H1 (cell line): ENCODE data around the gene C2orf78. TPM values are rescaled to one million over a fixed set of nuclear protein-coding genes. Genes with fewer than 3 reads are reported as not detected.

ENCODE experiments used
- BCL11A ChIP-seq, 2 experiments: IDR thresholded peaks; one replicate each; pipeline ENCODE4 v1.6.1; 2011; ENCODE audit warnings: low read depth in 2 of 2, low read length in 2 of 2, mild to moderate bottlenecking in 2 of 2
- NANOG ChIP-seq: IDR thresholded peaks from 2 replicates; pipeline ENCODE4 v1.6.1; 2011; ENCODE audit warnings: low read length, low read depth, mild to moderate bottlenecking, inconsistent platforms; ENCODE audit not compliant: insufficient read depth, poor library complexity, severe bottlenecking
- polyA plus RNA-seq, 7 experiments: library from polyadenylated mRNA; depleted of rRNA in 3 of 7; stranded (reverse) in 5 of 7; unstranded in 2 of 7; fragments of >200 nt in 5 of 7; fragments of 200-250 nt in 2 of 7; gene quantifications; 1 replicate in 5 of 7; 2 replicates in 1 of 7; 4 replicates in 1 of 7; pipeline versions ENCODE4 v1.2.1 to v1.2.3, GENCODE V29; 2011 to 2013; ENCODE audit warnings: missing spikeins in 2 of 7, mixed read lengths in 2 of 7
- total RNA-seq: library from RNA; stranded (reverse); fragmentation: NEBNext Ultra II Directional; extraction: Animal tissue kit (Norgen Biotek cat#: 25700); gene quantifications from 2 replicates; pipeline ENCODE4 v1.2.1, GENCODE V29; 2021
- TF ChIP-seq, protein P1 (sequence below): IDR thresholded peaks from 2 replicates; pipeline ENCODE4 v1.6.1; 2012; ENCODE audit warnings: inconsistent platforms
- TF ChIP-seq, protein P2 (sequence below): IDR thresholded peaks from 2 replicates; pipeline ENCODE4 v1.6.1; 2012; ENCODE audit warnings: inconsistent platforms

Gene C2orf78
- total and polyA plus RNA-seq, 2 of the 8 experiments (the other 6 are each of a cell fraction or from before 2014, with no cell fraction given), result 0.39 to 0.89 TPM

DNA sequence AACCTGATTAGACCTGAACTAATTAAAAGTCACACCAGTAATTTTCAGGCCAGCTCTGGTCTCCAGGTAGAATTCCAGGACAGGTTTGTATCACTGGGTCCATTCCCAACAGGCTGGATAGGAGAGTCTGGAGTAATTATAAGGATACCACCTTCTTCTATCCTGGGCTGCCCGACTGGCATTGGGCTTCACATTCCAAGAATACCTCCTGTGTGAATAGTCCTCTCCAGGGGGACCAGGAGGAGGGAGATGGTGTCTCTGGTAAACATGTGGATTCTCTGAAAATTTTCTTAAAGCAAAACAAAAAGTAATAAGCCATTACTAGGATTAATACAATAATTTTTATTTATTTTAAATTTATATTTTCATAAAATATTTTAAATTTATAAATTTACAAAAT, 21.4 kb upstream of the C2orf78 start (continued):
- no peak for TF ChIP-seq BCL11A (IDR thresholded peaks at IDR 0.05; ENCODE audit: low read depth in 2 of 2, low read length in 2 of 2)
- TF ChIP-seq NANOG, result no peak
- TF ChIP-seq, protein P1, sequence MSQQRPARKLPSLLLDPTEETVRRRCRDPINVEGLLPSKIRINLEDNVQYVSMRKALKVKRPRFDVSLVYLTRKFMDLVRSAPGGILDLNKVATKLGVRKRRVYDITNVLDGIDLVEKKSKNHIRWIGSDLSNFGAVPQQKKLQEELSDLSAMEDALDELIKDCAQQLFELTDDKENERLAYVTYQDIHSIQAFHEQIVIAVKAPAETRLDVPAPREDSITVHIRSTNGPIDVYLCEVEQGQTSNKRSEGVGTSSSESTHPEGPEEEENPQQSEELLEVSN, result no peak
- TF ChIP-seq, protein P2, sequence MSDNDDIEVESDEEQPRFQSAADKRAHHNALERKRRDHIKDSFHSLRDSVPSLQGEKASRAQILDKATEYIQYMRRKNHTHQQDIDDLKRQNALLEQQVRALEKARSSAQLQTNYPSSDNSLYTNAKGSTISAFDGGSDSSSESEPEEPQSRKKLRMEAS, result no peak
